HG03095 (cell line): ENCODE results near the gene ABCC11.
"Not testable (repeated sequence)": the region's sequence is repeated elsewhere in the genome, so short reads cannot be mapped to it uniquely, and the experiment has no call there.

Source experiments
- ATAC-seq: cut with Tn5 transposase; IDR thresholded peaks from one replicate; pipeline ENCODE4 v1.9.1; 2021; ENCODE audit warnings: moderate library complexity; ENCODE audit not compliant: unreplicated experiment

The ABCC11 gene

GRCh38 chr16:48250520-48251278 lies 3.4 kb upstream of the ABCC11 start:
- ATAC-seq = no peak

GRCh38 chr16:48246066-48246465 lies 1.3 kb downstream of the ABCC11 start:
- no peak for ATAC-seq

- ATAC-seq = no peak
These were observed 2.5 kb downstream of the ABCC11 start for GRCh38 chr16:48244863-48245195.

GRCh38 chr16:48244080-48244862 lies 3.1 kb downstream of the ABCC11 start, which contains the start of gene LONP2:
LONP2 (plus strand) TSS chr16:48244300; CDS start chr16:48244389, 89 bp downstream.
- peak; percentile 98 for ATAC-seq

- ATAC-seq = not testable (repeated sequence)
These were observed 7.2 kb downstream of the ABCC11 start for GRCh38 chr16:48240147-48240546.

- ATAC-seq = no peak
These were observed 11.1 kb downstream of the ABCC11 start for GRCh38 chr16:48236286-48236685.

GRCh38 chr16:48235556-48236136 lies 11.7 kb downstream of the ABCC11 start:
- no peak for ATAC-seq

- ATAC-seq = no peak
These were observed 12.2 kb downstream of the ABCC11 start for GRCh38 chr16:48235058-48235555.

- ATAC-seq = no peak
These were observed 12.7 kb downstream of the ABCC11 start for GRCh38 chr16:48234630-48235029.

GRCh38 chr16:48232493-48233040 lies 14.8 kb downstream of the ABCC11 start:
- no peak for ATAC-seq

- ATAC-seq = no peak
These were observed 15.4 kb downstream of the ABCC11 start for GRCh38 chr16:48231727-48232492.

GRCh38 chr16:48225456-48225855 lies 21.9 kb downstream of the ABCC11 start:
- ATAC-seq = no peak

GRCh38 chr16:48223490-48223889 lies 23.8 kb downstream of the ABCC11 start:
- no peak for ATAC-seq

GRCh38 chr16:48220891-48221290 lies 26.4 kb downstream of the ABCC11 start:
- no peak for ATAC-seq

- ATAC-seq = no peak
These were observed 28.9 kb downstream of the ABCC11 start for GRCh38 chr16:48218473-48218872.

GRCh38 chr16:48217708-48218107 lies 29.6 kb downstream of the ABCC11 start:
- no peak for ATAC-seq

GRCh38 chr16:48215738-48216137 lies 31.6 kb downstream of the ABCC11 start:
- ATAC-seq = no peak

GRCh38 chr16:48212033-48212432 lies 35.3 kb downstream of the ABCC11 start:
- no peak for ATAC-seq

- ATAC-seq = no peak
These were observed 36.6 kb downstream of the ABCC11 start for GRCh38 chr16:48210747-48211146.

- ATAC-seq = no peak
These were observed 40.6 kb downstream of the ABCC11 start for GRCh38 chr16:48206594-48207242.
